ENCODE results near the gene PPP4R4.
"Not testable (repeated sequence)": the region's sequence is repeated elsewhere in the genome, so short reads cannot be mapped to it uniquely, and the experiment has no call there.

Gene PPP4R4

DNA sequence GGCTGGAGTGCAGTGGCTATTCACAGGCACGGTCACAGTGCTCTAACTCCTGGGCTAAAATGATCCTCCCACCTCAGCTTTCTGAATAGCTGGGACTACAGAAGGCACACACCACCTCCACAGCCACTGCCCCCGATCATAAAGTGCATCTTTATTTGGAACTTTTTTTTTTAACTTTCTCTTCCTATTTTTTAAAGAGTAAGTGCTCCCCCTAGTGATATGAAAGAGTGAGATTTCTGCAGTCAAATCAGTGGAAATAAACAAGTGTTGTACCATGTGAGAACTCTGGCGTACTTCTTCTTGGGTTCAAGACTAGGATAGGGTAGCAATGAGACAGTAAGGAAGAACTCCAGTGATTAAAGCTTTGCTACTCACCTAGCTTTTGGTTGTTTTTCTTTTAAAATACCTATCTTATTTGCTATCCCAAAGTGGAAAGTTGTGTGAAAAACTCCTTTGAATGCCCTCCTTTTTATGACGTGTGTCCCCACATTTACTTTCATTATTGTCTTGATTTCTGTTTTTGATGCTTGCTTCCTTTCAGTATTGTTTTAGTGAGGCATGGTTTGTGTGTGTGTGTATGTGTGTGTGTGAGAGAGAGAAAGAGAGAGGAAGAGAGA lies 6.6 kb downstream of the PPP4R4 start:
- peak; percentile 12 for DNase-seq (ENCODE audit: low read depth)

DNA sequence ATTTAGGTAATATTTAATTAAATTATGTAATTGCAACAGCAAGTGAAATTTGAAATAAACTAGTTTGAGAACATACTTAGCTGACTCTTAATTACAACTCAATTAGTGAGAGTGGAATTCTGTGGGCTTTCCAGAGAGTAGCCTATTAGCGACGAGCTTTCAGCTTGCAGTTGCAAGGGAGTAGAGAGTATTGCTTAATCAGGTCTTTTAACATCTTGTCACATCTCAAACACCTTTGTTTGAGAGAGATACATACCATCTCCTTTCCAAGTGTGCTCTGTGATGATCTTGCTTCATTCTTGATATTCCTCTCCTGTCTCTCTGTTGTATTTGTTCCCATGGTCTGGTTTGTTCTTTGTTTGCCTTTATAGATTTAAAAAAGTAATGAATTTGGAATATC lies 7.7 kb downstream of the PPP4R4 start:
- DNase-seq (ENCODE audit: low read depth) = no peak

DNA sequence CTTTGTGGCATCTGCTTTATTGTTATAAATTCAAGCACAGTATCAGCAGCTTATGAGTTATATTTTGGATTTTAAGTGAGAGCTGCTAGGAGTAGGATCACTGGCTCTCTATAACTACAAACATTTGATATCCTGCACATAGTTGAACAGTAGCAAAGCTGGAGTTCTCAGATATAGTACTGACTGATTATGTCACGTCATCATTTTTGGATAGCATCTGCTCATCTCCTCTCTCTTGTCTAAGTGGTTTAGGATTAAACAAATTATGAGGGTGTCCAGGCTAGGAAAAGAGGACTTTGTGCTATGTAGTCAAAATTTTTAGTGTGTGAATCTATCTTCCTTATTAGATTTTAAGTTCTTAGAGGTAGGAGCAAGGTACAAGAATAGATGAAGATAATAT lies 18.4 kb downstream of the PPP4R4 start:
- DNase-seq (ENCODE audit: low read depth) = no peak

DNA sequence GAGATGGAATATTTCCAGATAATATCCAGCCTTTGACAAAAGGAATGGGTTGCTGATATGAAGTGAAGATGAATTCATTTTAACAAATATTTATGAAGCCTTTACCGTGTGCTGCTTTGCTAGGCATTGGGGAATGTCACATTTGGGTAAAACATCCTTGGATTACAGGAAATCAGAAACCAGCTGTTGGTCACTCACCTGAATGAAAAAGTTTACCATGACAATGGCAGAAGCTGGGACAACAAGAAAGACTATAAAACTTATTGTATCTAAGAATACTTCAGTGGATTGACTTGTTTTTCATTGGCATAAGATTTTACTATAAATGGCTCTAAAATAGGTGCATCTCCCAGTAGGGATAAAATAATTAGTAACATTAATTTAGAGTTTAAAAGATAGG lies 19.7 kb downstream of the PPP4R4 start:
- DNase-seq (ENCODE audit: low read depth) = no peak

DNA sequence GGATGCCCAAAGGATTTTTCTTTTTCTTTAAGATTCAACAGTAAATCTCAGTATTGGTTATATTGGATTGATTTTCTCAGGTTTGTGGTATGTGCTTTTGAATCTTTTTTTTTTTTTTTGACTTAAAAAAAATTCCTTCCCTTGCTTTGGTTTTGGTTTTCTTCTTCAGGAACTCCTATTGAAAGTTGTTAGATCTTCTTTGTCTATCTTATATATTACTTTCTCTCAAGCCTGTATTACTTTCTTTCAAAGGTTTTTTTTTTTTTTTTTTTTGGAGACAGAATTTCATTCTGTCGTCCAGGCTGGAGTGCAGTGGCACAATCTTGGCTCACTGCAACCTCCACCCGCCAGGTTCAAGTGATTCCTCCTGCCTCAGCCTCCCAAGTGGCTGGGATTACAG lies 21.9 kb downstream of the PPP4R4 start:
- DNase-seq (ENCODE audit: low read depth) = no peak

DNA sequence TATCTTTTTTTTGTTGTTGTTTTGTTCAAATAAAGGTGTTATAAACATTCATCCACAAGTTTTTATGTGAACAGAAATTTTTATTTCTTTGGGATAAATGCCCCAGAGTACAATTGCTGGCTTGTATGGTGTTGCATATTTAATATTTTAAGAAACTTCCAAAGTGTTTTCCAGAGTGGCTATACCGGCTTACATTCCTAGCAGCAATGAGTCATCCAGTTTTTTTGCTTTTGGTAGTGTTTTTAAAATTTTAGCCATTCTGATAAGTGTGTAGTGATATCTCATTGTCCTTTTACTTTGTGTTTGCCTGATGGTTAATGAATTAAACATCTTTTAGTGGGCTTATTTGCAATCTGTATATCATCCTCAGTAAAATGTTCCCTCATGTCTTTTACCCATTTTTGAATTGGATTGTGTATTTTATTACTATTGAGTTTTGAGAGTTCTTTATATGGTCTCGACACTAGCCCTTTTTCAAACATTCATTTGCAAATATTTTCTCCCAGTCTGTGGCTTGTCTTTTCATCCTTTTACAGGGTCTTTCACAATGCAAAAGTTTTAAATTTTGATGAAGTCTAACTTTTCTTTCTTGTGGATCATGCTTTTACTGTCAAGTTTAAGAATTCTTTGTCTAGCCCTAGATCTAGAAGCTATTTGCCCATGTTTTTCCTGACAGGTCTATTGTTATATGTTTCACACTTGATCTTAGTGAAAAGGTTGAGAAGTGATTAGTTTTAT lies 29.5 kb downstream of the PPP4R4 start:
- DNase-seq (ENCODE audit: low read depth) = no peak

DNA sequence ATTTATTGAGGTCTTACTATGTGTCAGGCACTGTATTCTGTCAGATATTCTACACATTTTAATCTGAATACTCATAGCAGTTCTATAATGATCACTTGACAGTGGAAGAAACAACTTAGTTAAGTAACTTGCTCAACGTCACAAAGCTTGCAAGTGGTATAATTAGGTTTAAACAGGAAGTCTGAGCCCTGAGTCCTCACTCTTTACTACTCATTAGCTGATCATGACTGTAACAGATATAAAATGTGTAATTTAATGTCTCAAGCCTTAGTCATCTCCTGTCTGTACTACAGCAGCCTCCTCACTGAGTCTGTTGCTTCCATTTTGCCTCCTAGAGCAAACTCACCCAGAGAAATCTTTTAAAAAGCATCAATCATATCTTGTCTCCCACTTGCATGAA lies 38.9 kb downstream of the PPP4R4 start:
- DNase-seq (ENCODE audit: low read depth) = peak; percentile 48

DNA sequence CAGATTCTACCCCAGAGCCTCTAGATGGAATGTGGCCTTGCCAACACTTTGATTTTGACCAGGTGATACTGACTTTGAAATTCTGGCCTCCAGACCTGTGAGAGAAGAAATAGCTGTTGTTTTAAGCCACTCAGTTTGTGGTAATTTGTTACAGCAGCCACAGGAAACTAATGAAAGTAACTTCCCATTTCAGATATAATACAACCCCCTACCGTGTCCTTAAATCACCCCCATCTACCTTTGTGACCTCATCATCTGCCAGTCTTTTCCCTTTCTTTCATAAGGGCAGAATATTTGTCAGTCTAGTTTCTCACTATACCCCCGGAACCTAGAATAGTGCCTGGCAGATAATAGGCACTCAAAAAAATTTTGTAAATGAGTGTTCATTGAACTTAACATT lies 39.6 kb downstream of the PPP4R4 start:
- DNase-seq (ENCODE audit: low read depth) = no peak

DNA sequence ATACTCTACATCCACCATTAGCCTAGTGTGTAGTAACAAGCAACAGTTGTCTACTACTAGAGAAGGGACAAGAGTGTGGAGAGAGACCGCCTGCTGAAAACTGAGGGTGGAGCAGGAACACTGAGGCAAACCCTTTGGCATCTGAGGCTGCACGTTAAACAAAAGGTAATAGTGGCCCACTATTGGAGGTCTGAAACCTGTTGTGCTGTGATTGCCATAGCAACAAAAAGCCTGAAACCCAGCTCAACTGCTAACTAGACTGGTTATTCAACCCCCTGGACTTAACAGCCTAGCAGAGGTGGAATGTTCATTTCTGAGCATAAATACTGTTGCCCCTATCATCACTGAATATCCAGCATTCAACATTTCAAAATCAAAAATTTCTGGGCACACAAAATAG lies 43.0 kb downstream of the PPP4R4 start:
- DNase-seq (ENCODE audit: low read depth) = no peak

DNA sequence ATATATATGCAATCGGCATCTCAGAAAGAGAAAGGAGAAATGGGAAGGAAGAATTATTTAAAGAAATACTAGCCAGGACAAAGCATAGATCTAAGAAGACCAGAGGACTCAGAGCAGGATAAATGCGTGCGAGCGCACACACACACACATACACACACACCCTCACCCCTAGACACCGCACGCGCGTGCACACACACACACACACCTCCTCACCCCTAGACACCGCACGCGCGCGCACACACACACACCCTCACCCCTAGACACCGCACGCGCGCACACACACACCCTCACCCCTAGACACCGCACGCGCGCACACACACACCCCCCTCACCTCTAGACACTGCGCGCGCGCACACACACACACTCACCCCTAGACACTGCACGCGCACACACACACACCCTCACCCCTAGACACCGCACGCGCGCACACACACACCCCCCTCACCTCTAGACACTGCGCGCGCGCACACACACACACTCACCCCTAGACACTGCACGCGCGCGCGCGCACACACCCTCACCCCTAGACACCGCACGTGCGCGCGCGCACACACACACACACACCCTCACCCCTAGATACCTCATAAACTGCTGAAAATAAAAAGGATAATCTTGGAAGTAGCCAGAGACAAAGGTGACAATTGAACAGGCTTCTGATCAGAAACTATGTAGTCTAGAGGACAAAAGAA lies 44.2 kb downstream of the PPP4R4 start:
- DNase-seq (ENCODE audit: low read depth) = not testable (repeated sequence)

DNA sequence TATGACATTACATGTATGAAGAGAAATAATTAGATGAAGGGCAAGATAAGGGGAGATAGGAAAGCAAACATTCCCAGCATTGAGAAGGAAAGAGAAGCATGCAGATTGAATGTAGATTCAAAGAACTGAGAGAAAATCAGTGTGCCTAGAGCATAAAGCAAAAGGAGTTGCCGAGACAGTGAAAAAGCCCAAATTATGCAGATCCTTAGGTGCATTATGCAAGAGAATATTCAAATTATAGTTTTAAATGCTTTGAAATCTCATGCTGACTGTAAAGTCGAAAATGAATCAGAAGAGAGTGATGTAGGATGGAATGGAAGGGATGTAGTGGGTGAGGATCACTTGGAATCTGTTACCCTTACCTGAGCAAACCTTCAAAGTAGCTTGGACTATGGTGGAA lies 49.9 kb downstream of the PPP4R4 start:
- DNase-seq (ENCODE audit: low read depth) = no peak

DNA sequence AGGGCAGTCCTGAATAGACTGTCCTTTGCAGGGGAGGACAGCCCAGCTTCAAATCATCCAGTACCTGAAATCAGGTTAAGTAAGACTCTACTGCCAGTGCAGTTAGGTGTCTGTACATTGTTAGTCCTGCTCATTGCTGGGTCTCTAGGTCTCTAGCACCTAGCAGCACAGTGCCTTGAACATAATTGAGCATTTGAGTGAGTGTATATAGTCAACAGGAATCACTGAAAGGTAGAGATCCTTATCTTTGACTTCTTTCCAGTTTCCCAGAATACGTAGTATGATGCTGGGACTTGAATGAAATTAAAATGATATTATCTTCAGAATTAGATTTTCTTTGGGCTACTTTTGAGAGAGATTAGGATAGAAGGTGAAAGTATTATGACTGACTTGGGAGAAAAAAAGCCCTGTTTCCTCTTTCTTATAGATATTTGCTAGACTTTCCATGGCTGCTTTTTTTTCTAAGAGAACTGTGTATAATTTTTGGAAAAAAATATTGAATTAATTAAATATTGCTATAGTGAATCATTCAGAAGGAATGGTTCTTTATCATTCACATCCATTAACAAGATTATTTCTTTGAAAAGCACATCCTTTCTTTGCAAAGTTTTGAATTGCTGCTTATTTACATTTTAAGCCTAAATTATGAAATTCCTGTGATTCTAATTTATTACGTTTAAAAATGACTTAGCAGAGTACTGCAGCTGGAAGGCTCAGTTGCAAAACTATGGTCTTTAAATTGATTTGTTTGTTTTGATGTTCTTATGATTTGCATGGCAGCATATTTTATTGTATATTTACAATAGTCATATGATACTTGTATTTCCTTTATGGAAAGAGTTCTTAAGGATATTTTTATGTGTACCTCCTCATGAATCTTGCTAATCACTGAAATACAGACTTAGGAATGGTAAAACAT lies 51.6 kb downstream of the PPP4R4 start:
- DNase-seq (ENCODE audit: low read depth) = no peak

DNA sequence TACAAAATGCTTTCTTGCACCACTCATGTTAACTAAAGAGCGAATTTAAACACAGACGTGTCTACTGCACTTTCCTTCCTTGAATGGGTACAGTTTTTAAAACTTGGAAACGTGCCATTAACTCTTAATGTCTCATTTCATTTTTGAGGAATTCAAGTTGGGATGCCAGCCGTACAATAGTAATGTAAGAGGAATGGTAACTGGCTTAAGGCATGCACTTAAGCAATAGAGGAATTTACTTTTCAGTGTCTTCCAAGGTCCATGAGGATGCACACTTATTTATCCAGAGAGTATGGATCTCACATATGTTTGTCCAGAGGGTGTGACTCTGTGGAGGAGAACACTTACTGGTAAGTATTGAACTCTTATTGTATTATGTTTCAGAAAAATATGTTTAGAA lies 52.9 kb downstream of the PPP4R4 start:
- peak; percentile 3 for DNase-seq (ENCODE audit: low read depth)

DNA sequence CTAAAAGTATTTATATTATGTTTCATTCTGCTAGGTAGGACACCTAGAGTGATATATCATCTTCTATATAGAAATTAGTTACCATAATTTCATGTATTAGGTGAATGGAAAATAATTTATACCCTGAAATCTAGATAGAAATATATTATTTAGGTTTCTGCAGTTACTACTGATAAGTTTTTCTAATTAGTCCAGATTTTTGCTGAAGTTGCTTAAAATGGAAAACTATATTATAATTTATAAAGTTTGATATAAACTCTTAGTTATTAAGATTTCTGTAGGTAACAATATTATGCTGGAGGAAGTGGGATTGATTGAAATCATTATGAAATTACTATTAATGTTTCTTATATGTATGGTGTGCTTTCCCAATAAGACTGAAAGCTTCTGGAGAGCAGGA lies 62.9 kb downstream of the PPP4R4 start:
- DNase-seq (ENCODE audit: low read depth) = no peak

DNA sequence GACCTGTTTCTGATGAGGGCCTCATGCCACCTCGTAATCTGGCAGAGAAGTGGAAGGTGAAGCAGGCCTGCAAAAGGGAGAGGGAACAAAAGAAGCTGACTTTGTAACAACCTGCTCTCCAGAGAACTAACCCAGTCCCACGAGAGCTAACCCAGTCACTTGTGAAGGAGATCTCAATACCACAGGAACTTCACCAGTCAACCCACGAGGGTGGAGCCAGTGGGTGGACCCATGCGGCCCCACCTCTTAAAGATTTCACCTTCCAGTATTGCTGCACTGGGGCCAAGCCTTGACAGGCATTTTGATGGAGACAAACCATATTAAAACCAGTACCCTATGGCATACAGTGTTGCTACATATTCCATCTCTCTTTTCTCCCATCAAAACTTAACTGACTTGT lies 63.9 kb downstream of the PPP4R4 start:
- no peak for DNase-seq (ENCODE audit: low read depth)

DNA sequence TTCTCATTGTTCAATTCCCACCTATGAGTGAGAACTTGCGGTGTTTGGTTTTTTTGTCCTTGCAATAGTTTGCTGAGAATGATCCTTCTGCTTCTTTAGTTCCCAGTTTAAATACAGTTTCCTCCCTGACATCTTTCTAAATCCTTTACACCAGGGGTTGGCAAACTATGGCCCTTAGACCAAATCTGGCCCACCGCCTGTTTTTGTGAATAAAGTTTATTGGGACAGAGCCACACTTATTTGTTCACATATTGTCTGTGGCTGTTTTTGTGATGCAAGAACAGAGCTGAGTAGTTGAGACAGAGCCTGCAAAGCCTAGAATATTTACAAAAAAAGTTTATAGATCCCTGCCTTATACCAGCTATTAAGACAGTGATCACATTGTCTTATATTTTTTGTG lies 65.3 kb downstream of the PPP4R4 start:
- no peak for DNase-seq (ENCODE audit: low read depth)

DNA sequence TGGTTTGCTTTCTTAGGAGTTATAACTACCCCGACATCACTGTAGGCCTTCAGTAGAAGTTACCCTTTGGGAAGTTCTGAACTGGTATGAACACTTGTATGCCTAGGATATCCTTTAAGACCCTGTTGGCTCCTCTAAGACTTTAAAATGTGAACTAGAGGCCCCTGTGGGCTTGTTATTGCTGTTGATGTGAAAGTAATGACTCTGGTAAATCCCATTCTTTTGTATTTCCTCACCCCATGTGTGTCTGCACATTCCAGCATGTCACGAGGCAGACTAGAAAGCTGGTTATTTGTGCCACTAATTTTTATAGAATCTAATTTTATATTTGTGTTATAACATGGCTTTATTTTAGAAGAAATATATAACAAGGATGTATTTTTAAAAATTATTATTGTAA lies 70.1 kb downstream of the PPP4R4 start:
- DNase-seq (ENCODE audit: low read depth) = no peak

DNA sequence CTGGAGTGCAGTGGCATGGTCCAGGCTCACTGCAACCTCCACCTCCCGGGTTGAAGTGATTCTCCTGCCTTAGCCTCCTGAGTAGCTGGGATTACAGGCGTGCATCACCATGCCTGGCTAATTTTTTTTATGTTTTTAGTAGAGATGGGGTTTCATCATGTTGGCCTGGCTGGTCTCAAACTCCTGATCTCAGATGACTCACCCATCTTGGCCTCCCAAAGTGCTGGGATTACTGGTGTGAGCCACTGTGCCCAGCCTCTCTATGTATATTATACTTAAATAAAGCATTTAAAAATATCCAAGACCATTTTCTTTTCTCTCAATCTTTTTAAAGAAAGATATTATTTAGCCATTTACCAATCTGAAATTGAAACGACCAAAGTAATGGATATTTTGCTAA lies 90.1 kb downstream of the PPP4R4 start:
- DNase-seq (ENCODE audit: low read depth) = not testable (repeated sequence)

DNA sequence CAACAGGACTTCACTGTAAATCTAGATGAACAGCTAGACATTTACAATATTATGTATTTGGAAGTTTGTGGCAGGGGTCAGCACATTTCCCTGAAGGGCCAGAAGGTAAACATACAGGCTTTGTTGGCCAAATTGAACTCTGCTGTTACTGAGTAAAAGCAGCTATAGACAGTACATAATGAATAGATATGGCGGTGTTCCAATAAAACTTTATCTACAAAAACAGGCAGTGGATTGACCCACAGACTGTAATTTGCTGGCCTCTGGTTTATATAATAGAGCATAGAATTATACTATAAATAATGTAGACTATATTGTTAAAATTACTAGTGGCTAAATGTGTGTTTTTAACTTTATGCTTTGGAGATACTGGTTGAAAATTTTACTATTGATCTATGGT lies 93.2 kb downstream of the PPP4R4 start:
- DNase-seq (ENCODE audit: low read depth) = no peak

DNA sequence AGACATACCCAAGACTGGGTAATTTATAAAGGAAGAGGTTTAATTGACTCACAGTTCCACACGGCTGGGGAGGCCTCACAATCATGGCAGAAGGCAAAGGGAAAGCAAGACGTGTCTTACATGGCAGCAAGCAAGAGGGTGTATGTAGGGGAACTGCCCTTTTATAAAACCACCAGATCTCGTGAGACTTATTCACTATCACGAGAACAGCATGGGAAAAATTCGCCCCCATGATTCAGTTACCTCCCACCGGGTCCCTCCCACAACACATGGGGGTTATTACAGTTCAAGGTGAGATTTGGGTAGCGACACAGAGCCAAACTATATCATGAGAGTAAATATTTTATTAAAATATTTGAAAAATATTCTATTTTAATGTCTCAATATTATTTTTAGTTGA lies 94.5 kb downstream of the PPP4R4 start:
- not testable (repeated sequence) for DNase-seq (ENCODE audit: low read depth)

DNA sequence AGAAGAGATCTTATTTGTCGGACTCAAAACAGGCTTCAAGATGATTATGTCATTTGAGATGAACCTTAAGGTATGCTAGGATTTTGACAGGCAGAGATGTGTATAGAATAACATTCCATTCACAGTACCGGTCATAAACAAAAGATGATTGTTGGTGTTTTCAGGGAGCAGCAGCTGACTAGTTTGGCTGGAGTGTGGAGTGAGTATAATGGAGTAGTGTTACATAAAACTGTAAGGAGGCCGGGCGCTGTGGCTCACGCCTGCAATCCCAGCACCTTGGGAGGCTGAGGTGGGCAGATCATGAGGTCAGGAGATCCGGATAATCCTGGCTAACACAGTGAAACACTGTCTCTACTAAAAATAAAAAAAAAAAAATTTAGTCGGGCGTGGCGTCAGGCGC lies 95.0 kb downstream of the PPP4R4 start:
- DNase-seq (ENCODE audit: low read depth) = no peak

DNA sequence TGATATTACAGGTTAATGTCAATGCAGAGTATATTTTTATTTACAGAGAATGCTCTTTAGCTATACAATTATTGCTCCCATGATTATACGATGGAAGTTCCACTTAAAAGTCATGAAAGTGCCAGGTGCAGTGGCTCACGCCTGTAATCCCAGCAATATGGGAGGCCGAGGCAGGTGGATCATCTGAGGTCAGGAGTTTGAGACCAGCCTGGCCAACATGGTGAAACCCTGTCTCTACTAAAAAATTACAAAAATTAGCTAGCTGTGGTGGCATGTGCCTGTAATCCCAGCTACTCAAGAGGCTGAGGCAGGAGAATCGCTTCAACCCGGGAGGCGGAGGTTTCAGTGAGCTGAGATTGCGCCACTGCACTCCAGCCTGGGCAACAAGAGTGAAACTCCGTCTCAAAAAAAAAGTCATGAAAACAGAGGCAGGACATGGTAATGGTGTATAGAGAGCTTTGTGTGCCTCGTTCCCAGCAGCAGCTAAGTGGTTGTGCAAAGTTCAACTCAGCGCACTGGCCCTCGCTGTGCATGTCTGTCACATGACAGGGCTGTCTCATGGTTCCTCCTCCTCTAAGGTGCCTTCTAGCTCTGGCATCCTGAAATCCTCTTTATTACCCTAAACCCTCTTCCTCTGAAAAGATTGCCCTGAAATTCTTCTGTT lies 102.9 kb downstream of the PPP4R4 start:
- DNase-seq (ENCODE audit: low read depth) = not testable (repeated sequence)

All from GM04504 (cell line).